Neural progenitor cell (in vitro differentiated cells): Measurements from ENCODE around the gene CHCHD6. TPM values are rescaled to one million over a fixed set of nuclear protein-coding genes. Genes with fewer than 3 reads are reported as not detected.

Source experiments
- DNase-seq: peaks from one replicate; pipeline ENCODE4 v3.0.0-alpha.2; 2016; ENCODE audit warnings: low spot score
- H2AFZ ChIP-seq: fragments of 200-600 bp; sonication (generic); replicated peaks from 2 replicates; pipeline ENCODE4 v1.6.1; 2016; ENCODE audit warnings: antibody characterized with exemption
- H3F3A ChIP-seq: fragments of 200-600 bp; sonication (generic); 2 replicates; pipeline ENCODE4 v1.6.1; 2016; ENCODE audit warnings: antibody characterized with exemption, low read depth
- H3K27ac ChIP-seq: fragments of 200-600 bp; sonication (generic); 2 replicates; pipeline ENCODE4 v1.5.1; 2016; ENCODE audit warnings: mild to moderate bottlenecking
- H3K27me3 ChIP-seq: fragments of 200-600 bp; sonication (generic); 2 replicates; pipeline ENCODE4 v1.6.1; 2016; ENCODE audit warnings: mild to moderate bottlenecking, moderate library complexity
- H3K36me3 ChIP-seq: fragments of 200-600 bp; sonication (generic); 2 replicates; pipeline ENCODE4 v1.5.1; 2016
- H3K4me1 ChIP-seq: fragments of 200-600 bp; sonication (generic); 2 replicates; pipeline ENCODE4 v1.6.1; 2016; ENCODE audit warnings: mixed run types
- H3K4me2 ChIP-seq: fragments of 200-600 bp; sonication (generic); 2 replicates; pipeline ENCODE4 v1.6.1; 2016
- H3K4me3 ChIP-seq: fragments of 200-600 bp; sonication (generic); 2 replicates; pipeline ENCODE4 v1.5.1; 2016
- H3K79me2 ChIP-seq: fragments of 200-600 bp; sonication (generic); 2 replicates; pipeline ENCODE4 v1.6.1; 2016; ENCODE audit warnings: low read depth
- H3K9ac ChIP-seq: fragments of 200-600 bp; sonication (generic); 2 replicates; pipeline ENCODE4 v1.6.1; 2016
- H3K9me3 ChIP-seq: fragments of 200-600 bp; sonication (generic); 2 replicates; pipeline ENCODE4 v1.5.1; 2016; ENCODE audit warnings: low read depth
- H4K20me1 ChIP-seq: fragments of 200-600 bp; sonication (generic); 2 replicates; pipeline ENCODE4 v1.6.1; 2016; ENCODE audit warnings: low read depth
- H3K27ac Mint-ChIP-seq: 3 replicates; pipeline ENCODE4 v1.8.0; 2021; ENCODE audit warnings: mixed read lengths
- H3K27me3 Mint-ChIP-seq: 2 replicates; pipeline ENCODE4 v1.8.0; 2022; ENCODE audit warnings: low read depth, mild to moderate bottlenecking, inconsistent platforms, moderate library complexity, mixed read lengths; ENCODE audit not compliant: insufficient read depth
- H3K36me3 Mint-ChIP-seq: 3 replicates; pipeline ENCODE4 v1.8.0; 2021; ENCODE audit warnings: mixed read lengths
- H3K4me1 Mint-ChIP-seq: 3 replicates; pipeline ENCODE4 v1.8.0; 2021; ENCODE audit warnings: mixed read lengths
- H3K4me3 Mint-ChIP-seq: 3 replicates; pipeline ENCODE4 v1.8.0; 2021; ENCODE audit warnings: mild to moderate bottlenecking, moderate library complexity, mixed read lengths
- H3K9me3 Mint-ChIP-seq: 3 replicates; pipeline ENCODE4 v1.8.0; 2020; ENCODE audit warnings: mixed read lengths
- CTCF ChIP-seq: fragments of 200-600 bp; sonication (generic); IDR thresholded peaks from 2 replicates; pipeline ENCODE4 v1.5.1; 2017; ENCODE audit warnings: antibody characterized with exemption, mild to moderate bottlenecking
- EZH2 ChIP-seq: fragments of 200-600 bp; sonication (generic); IDR thresholded peaks from 2 replicates; pipeline ENCODE4 v1.6.1; 2017; ENCODE audit warnings: antibody characterized with exemption, mild to moderate bottlenecking, moderate library complexity
- EZH2phosphoT487 ChIP-seq: fragments of 200-600 bp; sonication (generic); IDR thresholded peaks from 2 replicates; pipeline ENCODE4 v1.6.1; 2017; ENCODE audit warnings: antibody characterized with exemption
- total RNA-seq: library from RNA; depleted of rRNA; stranded (reverse); fragments of >200 nt; gene quantifications from 2 replicates; pipeline ENCODE4 v1.2.3, GENCODE V29; 2015; ENCODE audit warnings: low replicate concordance

CHCHD6 gene
- total RNA-seq, 1 donor from 2014 or later: 35.7 TPM

DNA sequence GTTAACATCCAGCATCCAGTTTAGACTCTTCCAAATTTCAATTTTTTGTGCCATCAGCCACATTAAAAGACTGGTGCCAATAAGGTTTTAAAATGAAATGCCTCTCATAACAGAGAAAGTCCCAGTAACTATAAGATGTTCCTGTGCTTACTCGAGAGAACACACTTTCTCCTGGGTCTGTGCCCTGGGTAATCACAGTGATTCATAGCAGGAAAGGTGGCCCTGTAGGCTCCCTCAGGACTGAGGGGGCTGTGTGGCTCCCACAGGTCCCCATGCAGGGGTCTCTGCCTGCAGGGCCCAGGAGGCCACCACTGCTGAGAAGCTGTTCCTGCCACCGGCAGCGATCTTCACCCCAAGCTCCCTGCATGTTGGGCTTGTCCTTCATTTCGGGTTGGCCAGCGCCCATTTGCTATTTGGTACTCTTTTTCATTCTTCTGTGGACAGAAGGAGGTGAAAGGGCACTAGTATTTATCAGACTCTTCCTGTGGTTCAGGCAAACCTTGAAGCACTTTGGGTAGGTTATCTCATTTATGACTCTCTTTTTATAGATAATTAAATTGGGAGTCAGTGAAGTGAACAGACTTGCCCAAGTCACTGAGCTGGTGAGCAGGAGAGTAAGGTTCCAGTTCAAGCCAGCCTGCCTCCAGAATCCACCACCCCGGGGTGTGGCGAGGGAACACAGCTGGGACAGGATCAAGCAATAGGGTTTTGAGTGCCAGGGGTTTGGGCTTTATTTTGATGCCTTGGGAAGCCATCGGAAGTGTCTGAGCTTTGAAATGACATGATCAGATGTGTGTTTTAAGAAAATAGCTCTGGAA is 234.7 kb downstream of the CHCHD6 start:
- Mint-ChIP-seq H3K4me3 (peak overlapping the region; percentile 23), H3K9me3 (no peaks in the 10 kb centered on the region), H3K27ac (no peak overlapping the region), H3K27me3 (peaks cover 2% of the 10 kb centered on the region), H3K4me1 (peaks cover 37% of the 10 kb centered on the region), H3K36me3 (no peaks in the 10 kb centered on the region)
- H3K27me3 ChIP-seq: no peaks in the 10 kb centered on the region
- peaks cover 6% of the 10 kb centered on the region for H3K4me1 ChIP-seq
- H3K9me3 ChIP-seq: no peaks in the 10 kb centered on the region
- no peak overlapping the region for H3K9ac ChIP-seq
- no peak for TF ChIP-seq CTCF
- no peak for TF ChIP-seq EZH2
- no peak for TF ChIP-seq EZH2phosphoT487
- H3F3A ChIP-seq: no peaks in the 10 kb centered on the region
- H4K20me1 ChIP-seq: no peaks in the 10 kb centered on the region
- no peaks in the 10 kb centered on the region for H3K36me3 ChIP-seq
- DNase-seq: no peak
- no peaks in the 10 kb centered on the region for H3K79me2 ChIP-seq
- no peak overlapping the region for H3K27ac ChIP-seq
- H3K4me2 ChIP-seq: no peak overlapping the region
- no peak overlapping the region for H3K4me3 ChIP-seq
- no peak overlapping the region for H2AFZ ChIP-seq

- Histone ChIP-seq H3F3A (no peaks in the 10 kb centered on the region), H3K9me3 (no peaks in the 10 kb centered on the region), H3K9ac (no peak overlapping the region), H3K4me2 (no peak overlapping the region), H3K36me3 (no peaks in the 10 kb centered on the region), H2AFZ (no peak overlapping the region), H3K27me3 (no peaks in the 10 kb centered on the region), H3K79me2 (no peaks in the 10 kb centered on the region), H3K4me1 (peaks cover 6% of the 10 kb centered on the region), H3K4me3 (no peak overlapping the region), H4K20me1 (no peaks in the 10 kb centered on the region), H3K27ac (no peak overlapping the region)
- Mint-ChIP-seq H3K9me3 (no peaks in the 10 kb centered on the region), H3K36me3 (no peaks in the 10 kb centered on the region), H3K4me3 (no peak overlapping the region), H3K27me3 (peaks cover 2% of the 10 kb centered on the region), H3K4me1 (peaks cover 31% of the 10 kb centered on the region), H3K27ac (no peak overlapping the region)
- DNase-seq: peak; percentile 51
- TF ChIP-seq EZH2phosphoT487 (no peak), EZH2 (no peak), CTCF (peak; percentile 48)
Observed at GRCh38 chr3:126939338-126939718, 235.3 kb downstream of the CHCHD6 start.

DNA sequence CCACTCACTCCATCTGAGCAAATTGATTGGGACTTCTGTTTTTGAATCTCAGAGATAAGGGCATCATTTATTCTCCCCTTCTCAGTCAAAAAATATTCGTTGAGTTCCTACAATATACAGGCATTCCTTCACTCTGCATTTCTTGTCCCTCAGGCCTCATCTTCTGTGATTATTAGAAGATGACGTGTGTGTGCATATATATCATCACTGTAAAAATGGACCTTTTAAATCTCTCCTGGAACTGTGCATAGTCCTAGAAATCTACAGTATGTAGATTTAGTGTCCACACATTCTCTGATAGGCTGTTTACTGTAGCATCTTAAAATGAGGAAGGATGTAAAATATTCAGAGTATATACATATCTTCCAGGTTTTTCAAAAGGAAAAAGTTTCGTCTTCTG is 235.7 kb downstream of the CHCHD6 start:
- Histone ChIP-seq H2AFZ (no peak overlapping the region), H3K27me3 (no peaks in the 10 kb centered on the region), H3K4me2 (no peak overlapping the region), H3K9me3 (no peaks in the 10 kb centered on the region), H3K9ac (no peak overlapping the region), H4K20me1 (no peaks in the 10 kb centered on the region), H3K4me1 (peaks cover 6% of the 10 kb centered on the region), H3K4me3 (no peak overlapping the region), H3K27ac (no peak overlapping the region), H3K79me2 (no peaks in the 10 kb centered on the region), H3F3A (no peaks in the 10 kb centered on the region), H3K36me3 (no peaks in the 10 kb centered on the region)
- TF ChIP-seq EZH2 (no peak), CTCF (no peak), EZH2phosphoT487 (no peak)
- H3K9me3 Mint-ChIP-seq: no peaks in the 10 kb centered on the region
- DNase-seq: no peak
- H3K4me1 Mint-ChIP-seq: peaks cover 29% of the 10 kb centered on the region
- peaks cover 2% of the 10 kb centered on the region for H3K27me3 Mint-ChIP-seq
- no peak overlapping the region for H3K4me3 Mint-ChIP-seq
- H3K36me3 Mint-ChIP-seq: no peaks in the 10 kb centered on the region
- H3K27ac Mint-ChIP-seq: no peak overlapping the region
